T-helper 2 cell treated with Interferon-gamma antibody and Interleukin-4, amounts not matched to agents 5 μg/mL and 100 μg/mL, for 36 hours (primary cell): ENCODE measurements around the gene MATN1.

ENCODE experiments used
- DNase-seq: peaks from one replicate; pipeline ENCODE4 v3.0.0; 2021; ENCODE audit warnings: low spot score
- H3K27ac Mint-ChIP-seq: one replicate; pipeline ENCODE4 v1.8.0; 2021; ENCODE audit warnings: mild to moderate bottlenecking, mixed read lengths
- H3K27me3 Mint-ChIP-seq: one replicate; pipeline ENCODE4 v1.8.0; 2021; ENCODE audit warnings: low read depth, mixed read lengths
- H3K36me3 Mint-ChIP-seq: one replicate; pipeline ENCODE4 v1.8.0; 2021; ENCODE audit warnings: low read depth, mixed read lengths
- H3K4me1 Mint-ChIP-seq: one replicate; pipeline ENCODE4 v1.8.0; 2021; ENCODE audit warnings: low read depth, mixed read lengths
- H3K4me3 Mint-ChIP-seq: one replicate; pipeline ENCODE4 v1.8.0; 2022; ENCODE audit warnings: mild to moderate bottlenecking, moderate library complexity, mixed read lengths
- H3K9me3 Mint-ChIP-seq: one replicate; pipeline ENCODE4 v1.8.0; 2021; ENCODE audit warnings: mixed read lengths

Gene MATN1

GRCh38 chr1:30726773-30727684, 3.6 kb upstream of the MATN1 start:
- no peak overlapping the region for H3K27ac Mint-ChIP-seq
- peaks cover 1% of the 10 kb centered on the region for H3K36me3 Mint-ChIP-seq
- no peak overlapping the region for H3K4me3 Mint-ChIP-seq
- no peaks in the 10 kb centered on the region for H3K4me1 Mint-ChIP-seq
- no peaks in the 10 kb centered on the region for H3K9me3 Mint-ChIP-seq
- no peak for DNase-seq
- no peaks in the 10 kb centered on the region for H3K27me3 Mint-ChIP-seq

- H3K27me3 Mint-ChIP-seq = no peaks in the 10 kb centered on the region
- H3K4me3 Mint-ChIP-seq = no peak overlapping the region
- no peaks in the 10 kb centered on the region for H3K9me3 Mint-ChIP-seq
- no peaks in the 10 kb centered on the region for H3K36me3 Mint-ChIP-seq
- DNase-seq = no peak
- H3K27ac Mint-ChIP-seq = no peak overlapping the region
- H3K4me1 Mint-ChIP-seq = no peaks in the 10 kb centered on the region
Observed at GRCh38 chr1:30726236-30726635, 2.9 kb upstream of the MATN1 start.

- H3K9me3 Mint-ChIP-seq = no peaks in the 10 kb centered on the region
- no peak overlapping the region for H3K4me3 Mint-ChIP-seq
- no peaks in the 10 kb centered on the region for H3K36me3 Mint-ChIP-seq
- H3K27ac Mint-ChIP-seq = no peak overlapping the region
- DNase-seq = no peak
- H3K4me1 Mint-ChIP-seq = no peaks in the 10 kb centered on the region
- no peaks in the 10 kb centered on the region for H3K27me3 Mint-ChIP-seq
Observed at GRCh38 chr1:30725450-30726095, 2.2 kb upstream of the MATN1 start.

GRCh38 chr1:30724655-30725421, 1.5 kb upstream of the MATN1 start:
- no peaks in the 10 kb centered on the region for H3K27me3 Mint-ChIP-seq
- H3K9me3 Mint-ChIP-seq = no peaks in the 10 kb centered on the region
- H3K36me3 Mint-ChIP-seq = no peaks in the 10 kb centered on the region
- no peaks in the 10 kb centered on the region for H3K4me1 Mint-ChIP-seq
- no peak overlapping the region for H3K27ac Mint-ChIP-seq
- DNase-seq = no peak
- no peak overlapping the region for H3K4me3 Mint-ChIP-seq

- Mint-ChIP-seq H3K9me3 (no peaks in the 10 kb centered on the region), H3K4me1 (peaks cover 5% of the 10 kb centered on the region), H3K4me3 (no peak overlapping the region), H3K36me3 (no peaks in the 10 kb centered on the region), H3K27ac (no peak overlapping the region), H3K27me3 (no peaks in the 10 kb centered on the region)
- DNase-seq = no peak
Observed at GRCh38 chr1:30724175-30724574, 790 bp upstream of the MATN1 start.

GRCh38 chr1:30721812-30722537, 1.4 kb downstream of the MATN1 start:
- H3K27me3 Mint-ChIP-seq = no peaks in the 10 kb centered on the region
- no peak for DNase-seq
- H3K4me3 Mint-ChIP-seq = no peak overlapping the region
- peaks cover 12% of the 10 kb centered on the region for H3K4me1 Mint-ChIP-seq
- no peak overlapping the region for H3K27ac Mint-ChIP-seq
- no peaks in the 10 kb centered on the region for H3K36me3 Mint-ChIP-seq
- no peaks in the 10 kb centered on the region for H3K9me3 Mint-ChIP-seq

- Mint-ChIP-seq H3K36me3 (no peaks in the 10 kb centered on the region), H3K4me3 (no peak overlapping the region), H3K27me3 (no peaks in the 10 kb centered on the region), H3K4me1 (peaks cover 12% of the 10 kb centered on the region), H3K9me3 (peaks cover 5% of the 10 kb centered on the region), H3K27ac (no peak overlapping the region)
- DNase-seq = no peak
Observed at GRCh38 chr1:30721341-30721793, 2.0 kb downstream of the MATN1 start.

GRCh38 chr1:30720271-30721223, 2.8 kb downstream of the MATN1 start:
- H3K4me1 Mint-ChIP-seq = peaks cover 12% of the 10 kb centered on the region
- no peaks in the 10 kb centered on the region for H3K27me3 Mint-ChIP-seq
- no peak overlapping the region for H3K4me3 Mint-ChIP-seq
- H3K9me3 Mint-ChIP-seq = peaks cover 12% of the 10 kb centered on the region
- no peak overlapping the region for H3K27ac Mint-ChIP-seq
- no peaks in the 10 kb centered on the region for H3K36me3 Mint-ChIP-seq
- DNase-seq = no peak

GRCh38 chr1:30719406-30720270, 3.7 kb downstream of the MATN1 start:
- peak overlapping the region; percentile 89 for H3K4me3 Mint-ChIP-seq
- H3K36me3 Mint-ChIP-seq = no peaks in the 10 kb centered on the region
- H3K27me3 Mint-ChIP-seq = no peaks in the 10 kb centered on the region
- no peak for DNase-seq
- peak overlapping the region; percentile 92 for H3K27ac Mint-ChIP-seq
- H3K9me3 Mint-ChIP-seq = peaks cover 18% of the 10 kb centered on the region
- peaks cover 12% of the 10 kb centered on the region for H3K4me1 Mint-ChIP-seq

- no peaks in the 10 kb centered on the region for H3K27me3 Mint-ChIP-seq
- peak; percentile 96 for DNase-seq
- H3K4me1 Mint-ChIP-seq = peaks cover 12% of the 10 kb centered on the region
- H3K27ac Mint-ChIP-seq = peak overlapping the region; percentile 92
- H3K4me3 Mint-ChIP-seq = peak overlapping the region; percentile 89
- H3K9me3 Mint-ChIP-seq = peaks cover 22% of the 10 kb centered on the region
- H3K36me3 Mint-ChIP-seq = no peaks in the 10 kb centered on the region
Observed at GRCh38 chr1:30718636-30719405, 4.6 kb downstream of the MATN1 start.

- peak overlapping the region; percentile 92 for H3K27ac Mint-ChIP-seq
- peaks cover 12% of the 10 kb centered on the region for H3K4me1 Mint-ChIP-seq
- H3K36me3 Mint-ChIP-seq = no peaks in the 10 kb centered on the region
- H3K27me3 Mint-ChIP-seq = no peaks in the 10 kb centered on the region
- peaks cover 22% of the 10 kb centered on the region for H3K9me3 Mint-ChIP-seq
- DNase-seq = peak; percentile 99
- peak overlapping the region; percentile 89 for H3K4me3 Mint-ChIP-seq
Observed at GRCh38 chr1:30718091-30718635, 5.2 kb downstream of the MATN1 start.
